CD4-positive, alpha-beta T cell treated with Interleukin-10 for 1 hour (primary cell): Measurements from ENCODE around the gene GABPA.
A peak's percentile ranks its signal among the peaks of the same experiment; 100 is the strongest.
"Not testable (repeated sequence)": the region's sequence is repeated elsewhere in the genome, so short reads cannot be mapped to it uniquely, and the experiment has no call there.

Experiments
- DNase-seq: peaks from one replicate; pipeline ENCODE4 v3.0.0-alpha.2; 2020

GABPA gene

GRCh38 chr21:25742900-25743299, 8.1 kb downstream of the GABPA start:
- DNase-seq = no peak

GRCh38 chr21:25744854-25745253, 10.1 kb downstream of the GABPA start:
- DNase-seq = no peak

GRCh38 chr21:25750085-25750484, 15.3 kb downstream of the GABPA start:
- DNase-seq = no peak

GRCh38 chr21:25752416-25752815, 17.6 kb downstream of the GABPA start:
- DNase-seq = no peak

GRCh38 chr21:25756190-25756932, 21.6 kb downstream of the GABPA start:
- no peak for DNase-seq

GRCh38 chr21:25757531-25757930, 22.8 kb downstream of the GABPA start:
- DNase-seq = no peak

GRCh38 chr21:25759573-25759972, 24.8 kb downstream of the GABPA start:
- DNase-seq = no peak

- DNase-seq = no peak
Observed at GRCh38 chr21:25760061-25760460, 25.3 kb downstream of the GABPA start.

GRCh38 chr21:25760677-25761076, 25.9 kb downstream of the GABPA start:
- DNase-seq = no peak

- no peak for DNase-seq
Observed at GRCh38 chr21:25764065-25764464, 29.3 kb downstream of the GABPA start.

GRCh38 chr21:25767921-25768320, 33.1 kb downstream of the GABPA start:
- no peak for DNase-seq

GRCh38 chr21:25772686-25773085, 37.9 kb downstream of the GABPA start:
- no peak for DNase-seq

- DNase-seq = no peak
Observed at GRCh38 chr21:25776440-25776839, 41.7 kb downstream of the GABPA start.

- DNase-seq = not testable (repeated sequence)
Observed at GRCh38 chr21:25778126-25778875, 43.5 kb downstream of the GABPA start.

GRCh38 chr21:25788677-25789076, 53.9 kb downstream of the GABPA start:
- DNase-seq = no peak

GRCh38 chr21:25790122-25790877, 55.5 kb downstream of the GABPA start:
- DNase-seq = peak; percentile 11

GRCh38 chr21:25790878-25791204, 56.1 kb downstream of the GABPA start:
- no peak for DNase-seq

- no peak for DNase-seq
Observed at GRCh38 chr21:25791319-25791718, 56.5 kb downstream of the GABPA start.

- peak; percentile 87 for DNase-seq
Observed at GRCh38 chr21:25801217-25802014, 66.6 kb downstream of the GABPA start.

- DNase-seq = no peak
Observed at GRCh38 chr21:25806060-25806459, 71.3 kb downstream of the GABPA start.

GRCh38 chr21:25807191-25807590, 72.4 kb downstream of the GABPA start:
- no peak for DNase-seq

GRCh38 chr21:25809013-25809412, 74.2 kb downstream of the GABPA start:
- no peak for DNase-seq

GRCh38 chr21:25811186-25811585, 76.4 kb downstream of the GABPA start:
- DNase-seq = no peak
